Right ventricle myocardium inferior (tissue), 1 donor: Measurements from ENCODE around the gene PAK5. TPM values are rescaled to one million over a fixed set of nuclear protein-coding genes. Genes with fewer than 3 reads are reported as not detected.
"Not testable (repeated sequence)": the region's sequence is repeated elsewhere in the genome, so short reads cannot be mapped to it uniquely, and the experiment has no call there.

Source experiments
- ATAC-seq: fragments of 200-7000 bp; cut with Tn5 transposase; one replicate; pipeline ENCODE4 v1.9.1; 2020; ENCODE audit warnings: mild to moderate bottlenecking, moderate library complexity
- DNase-seq: peaks from one replicate; pipeline ENCODE4 v3.0.0; 2021; ENCODE audit errors: missing footprints
- intact Hi-C: fragments of 100-400 bp; cut with DNase I; formaldehyde crosslinking; loops from one replicate; pipeline ENCODE4 v1.11.0; 2022
- total RNA-seq: library from RNA; stranded (reverse); fragmentation: NEBNext Ultra II Directional; extraction: Animal tissue kit (Norgen Biotek cat#: 25700); gene quantifications from one replicate; pipeline ENCODE4 v1.2.1, GENCODE V29; 2021
- donor health status: DM: no; HTN: yes; CAD: no; lungs with severe emphysema.

PAK5 gene
- total RNA-seq, 1 donor from 2014 or later, result not detected

DNA sequence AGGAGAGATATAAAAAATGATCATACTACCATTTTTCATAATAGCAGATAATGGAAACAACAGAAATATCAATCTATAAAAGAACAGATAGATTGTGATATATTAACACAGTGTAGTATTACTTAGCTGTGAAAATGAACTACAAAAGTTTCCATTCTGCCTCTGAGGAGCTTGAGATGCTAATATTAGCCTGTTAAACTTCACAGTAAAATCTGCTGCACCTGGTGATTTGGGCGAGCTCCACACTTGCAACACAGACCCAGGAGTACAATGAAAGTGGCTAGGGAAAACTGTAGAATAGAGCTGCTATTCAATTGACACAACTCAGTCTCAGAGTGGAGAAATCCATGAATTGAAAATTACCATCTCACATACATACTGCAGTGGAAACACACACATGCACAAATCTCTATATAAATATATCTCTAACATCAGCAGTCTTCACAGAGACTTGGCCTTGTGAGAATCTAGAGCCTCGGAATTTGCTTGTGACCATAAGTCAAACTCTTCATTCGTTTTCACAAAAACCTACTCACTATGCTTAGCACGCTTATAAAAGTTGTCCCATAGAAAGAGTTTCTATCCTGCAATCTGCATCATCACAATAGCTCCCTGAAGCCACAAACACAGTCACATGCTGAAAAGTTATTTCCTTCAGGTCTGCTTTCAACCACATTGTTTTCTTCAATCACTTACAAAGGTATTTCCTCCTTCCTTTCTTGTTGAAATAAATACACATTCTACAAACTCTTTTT, 133.0 kb downstream of the PAK5 start:
- intact Hi-C loops, result no loop called here
- ATAC-seq, result no peak
- DNase-seq, result no peak

DNA sequence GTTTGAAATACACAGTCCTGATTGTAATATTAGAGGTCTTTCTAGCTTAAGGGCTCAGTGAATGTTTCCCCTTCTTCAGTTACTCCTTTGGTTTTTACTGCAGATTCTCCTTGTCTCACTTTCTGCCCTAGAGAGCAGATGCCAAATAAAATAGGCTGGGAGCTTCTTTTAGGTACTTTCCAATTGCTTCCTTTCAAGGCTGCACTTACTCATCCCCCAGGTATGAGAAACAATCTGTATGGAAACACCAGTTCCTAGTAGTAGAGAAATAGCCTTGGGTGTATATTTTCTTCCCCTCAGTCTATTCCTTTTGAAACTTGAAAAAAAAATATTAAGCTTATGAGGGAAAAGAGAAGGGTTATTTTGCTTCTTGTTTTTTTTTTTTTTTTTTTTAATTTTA, 139.7 kb downstream of the PAK5 start:
- intact Hi-C loops, result no loop called here

DNA sequence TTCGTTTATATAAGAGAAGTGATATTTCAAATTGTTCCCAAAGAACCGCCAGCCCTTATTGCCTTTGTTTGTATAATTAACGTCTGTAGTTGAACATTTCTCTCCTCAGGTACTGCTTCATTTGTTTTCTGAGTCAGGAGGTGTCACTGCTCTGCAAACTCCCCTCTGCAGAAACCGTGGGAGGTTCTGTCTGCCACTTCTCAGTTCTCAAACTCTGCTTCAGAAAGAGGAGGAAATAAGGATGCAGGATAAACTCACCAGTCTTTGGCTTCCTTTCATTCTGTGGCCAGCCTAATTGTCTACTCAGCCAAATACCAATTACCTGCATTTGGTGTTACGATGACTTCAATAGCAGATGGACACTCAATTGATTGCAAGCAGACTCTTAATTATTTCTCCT, 149.8 kb downstream of the PAK5 start:
- intact Hi-C loops, result no loop called here
- DNase-seq (no peak), ATAC-seq (no peak)

More for the DNA sequence above, 139.7 kb downstream of the PAK5 start:
- DNase-seq (no peak), ATAC-seq (no peak)

DNA sequence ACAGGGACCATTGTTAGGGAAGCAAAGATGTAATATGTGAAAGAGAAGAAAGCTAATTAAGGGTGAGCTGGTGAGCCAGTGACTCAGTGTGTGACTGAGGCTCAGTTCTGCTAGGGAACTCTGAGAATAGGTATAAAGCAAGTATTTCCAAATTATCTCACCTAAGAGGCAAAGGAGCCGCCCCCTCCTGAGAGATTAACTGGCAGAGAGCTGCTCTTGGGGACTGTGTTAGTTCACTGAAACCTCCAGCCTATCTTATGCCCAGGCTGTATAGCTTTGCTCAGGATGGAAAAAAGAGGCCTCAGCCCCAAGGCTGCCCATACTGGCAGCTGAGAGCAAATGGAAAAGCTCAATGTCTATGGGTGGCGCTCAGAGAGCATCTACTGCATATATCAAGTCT, 152.0 kb downstream of the PAK5 start:
- intact Hi-C loops, result no loop called here
- DNase-seq (no peak), ATAC-seq (no peak)

DNA sequence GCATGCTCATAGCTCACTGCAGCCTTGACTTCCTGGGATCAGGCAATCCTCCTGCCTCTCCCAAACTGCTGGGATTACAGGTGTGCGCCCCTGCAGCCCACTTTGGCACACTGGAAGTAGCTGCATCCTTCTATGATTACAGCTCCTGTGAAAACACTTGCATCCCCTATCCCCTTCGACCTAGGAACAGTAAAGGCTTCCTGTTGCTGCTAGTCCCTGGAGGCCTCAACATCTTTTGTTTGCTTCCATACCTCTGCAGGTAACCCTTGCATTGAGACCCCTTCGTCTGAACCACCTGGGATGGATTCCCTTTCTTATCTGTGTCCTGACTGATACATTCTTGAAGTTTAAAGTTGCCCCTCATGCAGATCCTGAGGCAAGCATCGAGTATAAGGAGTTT, 152.4 kb downstream of the PAK5 start:
- ATAC-seq (no peak), DNase-seq (no peak)
- intact Hi-C loops, result no loop called here

DNA sequence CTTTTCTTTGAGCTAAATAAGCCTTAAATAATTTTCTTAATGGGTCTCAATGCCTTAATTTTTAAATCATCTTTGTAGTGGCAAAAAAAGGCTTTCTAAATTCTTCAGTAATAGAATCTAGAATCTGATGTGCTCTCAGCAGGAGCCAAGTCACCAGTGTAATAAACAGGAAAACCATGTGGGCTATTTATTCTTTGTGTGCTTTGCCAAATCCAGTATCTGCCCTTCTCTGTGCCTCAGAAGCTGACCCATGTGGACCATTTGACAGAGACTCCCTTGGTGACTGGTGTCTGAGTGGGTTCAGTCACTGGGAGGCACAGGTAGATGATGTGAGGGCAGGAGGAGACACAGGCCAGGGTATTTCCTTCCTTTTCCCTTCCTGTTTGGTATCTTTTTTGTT, 152.9 kb downstream of the PAK5 start:
- no peak for DNase-seq
- intact Hi-C loops, result no loop called here
- ATAC-seq, result no peak

DNA sequence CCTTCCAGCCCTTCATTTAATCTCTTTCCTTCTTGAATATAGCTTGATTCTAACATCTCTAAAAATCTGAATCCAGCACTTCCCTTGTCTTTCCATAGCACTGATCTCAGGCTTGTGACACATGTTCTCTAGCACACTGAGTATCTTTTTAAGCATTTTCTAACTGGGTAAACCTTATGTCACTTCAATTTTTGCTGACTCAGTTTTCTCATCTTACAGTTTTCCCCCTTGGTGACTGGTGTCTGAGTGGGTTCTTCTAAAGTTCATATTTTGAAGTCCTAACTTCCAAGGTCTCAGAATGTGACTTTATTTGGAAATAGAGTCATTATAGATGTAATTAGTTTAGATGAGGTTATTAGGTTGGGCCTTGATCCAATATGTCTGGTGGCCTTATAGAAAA, 153.9 kb downstream of the PAK5 start:
- intact Hi-C loops, result no loop called here
- DNase-seq, result no peak
- no peak for ATAC-seq

DNA sequence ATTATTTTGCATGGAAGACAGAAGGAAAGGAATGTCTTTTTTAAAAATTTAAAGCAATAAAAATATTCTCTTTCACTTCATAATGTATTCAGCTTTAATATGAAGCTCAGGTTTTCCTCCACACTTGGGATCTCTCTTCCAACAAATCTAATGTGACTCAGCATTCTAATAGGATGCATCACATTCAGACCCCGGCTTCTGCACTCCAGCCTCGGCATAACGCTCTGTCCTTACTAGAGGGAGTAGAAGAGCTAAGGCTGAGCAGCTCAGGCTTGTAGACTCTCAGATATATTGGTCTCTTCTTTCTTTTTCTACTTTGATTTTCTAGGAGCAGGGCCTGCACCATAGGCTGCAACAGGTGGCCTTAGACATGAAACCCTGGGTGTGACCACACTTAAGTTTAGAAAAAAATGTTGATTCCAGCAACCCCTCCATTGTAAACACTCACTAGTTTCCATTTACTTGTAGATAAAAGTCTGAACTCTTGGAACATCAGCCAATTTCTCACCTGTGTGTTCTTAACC, 161.7 kb downstream of the PAK5 start:
- intact Hi-C loops, result no loop called here
- ATAC-seq (no peak), DNase-seq (no peak)

DNA sequence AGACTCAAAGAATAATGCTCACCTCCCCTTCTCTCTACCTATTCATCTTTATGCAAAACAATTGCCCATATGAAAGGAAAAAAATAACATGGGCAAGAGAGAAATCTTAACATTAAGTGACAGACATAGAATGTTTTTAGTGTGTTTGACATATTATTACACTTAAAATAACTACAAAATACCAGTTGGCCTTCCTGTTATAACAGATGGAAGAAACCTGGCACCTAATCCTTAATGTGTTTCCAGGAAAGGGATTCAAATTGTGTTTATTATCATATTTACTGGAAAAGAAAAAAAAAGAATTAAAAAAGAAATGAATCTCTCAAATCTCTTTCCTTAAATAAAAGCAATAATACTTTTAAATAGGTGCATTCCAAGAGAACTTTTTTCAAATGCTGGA, 165.9 kb downstream of the PAK5 start:
- DNase-seq (no peak), ATAC-seq (no peak)
- intact Hi-C loops, result no loop called here

DNA sequence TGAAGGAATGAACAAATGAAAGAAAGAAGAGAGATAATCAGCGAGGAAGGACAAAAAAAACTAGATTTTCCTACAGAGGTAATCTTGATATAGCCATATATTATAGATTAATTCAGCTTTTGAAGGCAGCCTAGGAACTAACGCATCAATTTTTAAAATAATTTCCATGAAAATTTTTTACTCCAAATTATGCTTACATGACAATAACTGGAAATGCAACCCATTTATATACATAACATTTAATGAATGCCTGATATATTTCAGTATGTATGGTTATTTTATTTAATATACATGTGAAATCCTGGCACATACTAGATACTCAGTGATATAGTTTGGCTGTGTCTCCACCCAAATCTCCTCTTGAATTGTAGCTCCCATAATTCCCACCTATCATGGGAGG, 166.8 kb downstream of the PAK5 start:
- DNase-seq (no peak), ATAC-seq (no peak)
- intact Hi-C loops, result no loop called here

DNA sequence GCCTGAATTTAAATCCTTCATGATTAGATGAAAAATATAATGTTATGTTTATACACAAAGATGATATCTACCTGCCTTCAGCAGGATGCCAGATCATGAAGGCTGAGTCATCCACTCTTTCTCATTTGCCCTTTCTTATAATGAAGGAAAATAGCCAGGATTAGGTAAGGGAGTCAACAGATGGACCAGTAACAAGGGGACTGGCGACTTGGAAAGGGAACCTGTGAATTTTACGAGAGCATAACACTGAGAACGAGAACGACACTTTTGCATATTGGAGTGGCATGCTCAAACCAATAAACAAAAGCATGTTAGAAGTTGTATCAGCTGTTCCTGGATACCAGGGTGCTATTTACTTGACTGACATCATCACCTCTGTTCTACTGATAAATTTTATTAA, 170.5 kb downstream of the PAK5 start:
- DNase-seq, result no peak
- no peak for ATAC-seq
- intact Hi-C loops, result no loop called here

DNA sequence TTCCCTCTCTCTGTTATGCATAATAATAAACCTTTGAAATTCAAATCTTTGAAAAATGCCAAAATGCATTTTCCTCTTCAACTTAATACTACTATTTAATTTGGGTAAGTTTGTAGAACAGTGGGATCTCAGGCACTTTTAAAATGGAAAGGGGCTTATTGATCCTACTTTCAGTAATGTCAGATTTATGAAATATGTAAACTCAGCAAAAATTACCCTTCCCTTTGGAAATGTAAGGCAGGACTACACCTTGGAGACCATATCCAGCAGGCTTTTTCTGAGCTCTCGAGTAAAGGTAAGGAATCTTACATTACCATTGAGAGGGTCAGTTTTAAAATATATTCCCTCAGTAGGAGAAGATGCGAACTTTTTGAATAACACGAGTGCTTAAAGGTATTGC, 175.5 kb downstream of the PAK5 start:
- ATAC-seq, result no peak
- DNase-seq, result no peak
- intact Hi-C loops, result no loop called here

DNA sequence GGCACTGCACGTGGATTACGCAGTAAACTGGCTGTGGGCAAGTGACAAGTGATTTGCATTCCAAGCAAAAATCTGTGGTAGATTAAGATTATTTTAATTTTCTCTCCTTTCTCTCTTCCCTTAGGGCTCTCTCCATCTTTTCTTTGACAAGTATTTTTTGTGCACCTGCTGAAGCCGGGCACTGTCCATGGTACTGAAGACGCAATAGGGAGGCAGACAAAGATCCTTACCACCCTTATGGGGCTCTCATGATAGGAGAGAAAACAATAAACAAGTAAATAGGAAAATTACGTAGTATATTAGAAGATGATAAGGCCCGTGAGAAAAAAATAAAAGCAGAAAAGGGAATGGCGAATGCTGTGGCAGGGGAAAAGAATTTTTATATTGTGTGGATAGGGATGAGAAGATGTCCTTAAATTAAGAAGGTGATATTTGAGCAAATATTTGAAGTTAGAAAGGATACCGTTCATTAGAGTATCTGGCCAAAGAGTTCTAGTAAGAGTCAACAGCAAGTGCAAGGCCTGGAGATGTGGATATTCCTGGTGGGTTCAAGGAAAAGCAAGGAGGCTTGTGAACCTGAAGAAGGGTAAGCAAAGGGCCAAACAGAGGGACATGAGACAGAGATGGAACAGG, 178.5 kb downstream of the PAK5 start:
- intact Hi-C loops, result no loop called here
- DNase-seq, result no peak
- ATAC-seq, result no peak

DNA sequence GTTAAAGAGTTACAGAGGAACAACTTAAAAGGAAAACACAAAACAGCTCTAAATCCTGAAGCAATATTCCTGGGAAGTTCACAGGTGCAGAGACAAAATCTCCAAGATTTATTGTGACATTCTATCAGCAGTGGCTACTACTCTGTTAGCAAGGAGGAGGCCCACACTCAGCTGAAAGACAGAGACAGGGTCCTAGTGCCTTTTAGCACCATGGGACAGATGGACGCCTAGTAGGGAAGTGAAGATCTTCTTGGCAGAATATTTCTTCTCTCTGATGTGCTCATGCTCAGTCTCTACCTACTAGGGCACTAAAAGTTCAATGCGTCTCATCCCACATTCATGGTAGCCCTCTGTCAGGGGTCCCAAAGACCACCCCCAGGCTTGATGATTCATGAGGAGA, 191.1 kb downstream of the PAK5 start:
- intact Hi-C loops, result no loop called here
- no peak for ATAC-seq
- DNase-seq, result no peak

DNA sequence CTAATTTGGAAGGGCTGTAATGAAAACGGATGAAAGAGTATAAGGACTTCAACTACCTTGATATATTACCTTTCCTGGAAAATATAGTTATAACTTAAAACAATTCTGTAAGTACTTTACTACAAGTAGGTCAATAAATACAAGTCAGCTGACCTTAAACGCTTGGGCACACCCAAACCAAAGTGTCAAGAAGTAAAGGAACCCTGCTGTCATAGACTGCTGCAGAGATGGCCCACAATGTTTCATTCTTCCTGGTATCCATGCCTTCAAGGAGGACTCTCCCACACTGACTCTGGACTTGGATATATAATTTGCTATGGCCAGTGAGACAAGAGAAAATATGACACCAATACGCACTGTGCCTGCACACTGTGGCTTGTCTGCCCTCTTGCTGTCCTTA, 192.5 kb downstream of the PAK5 start:
- DNase-seq (no peak), ATAC-seq (no peak)
- intact Hi-C loops, result no loop called here

DNA sequence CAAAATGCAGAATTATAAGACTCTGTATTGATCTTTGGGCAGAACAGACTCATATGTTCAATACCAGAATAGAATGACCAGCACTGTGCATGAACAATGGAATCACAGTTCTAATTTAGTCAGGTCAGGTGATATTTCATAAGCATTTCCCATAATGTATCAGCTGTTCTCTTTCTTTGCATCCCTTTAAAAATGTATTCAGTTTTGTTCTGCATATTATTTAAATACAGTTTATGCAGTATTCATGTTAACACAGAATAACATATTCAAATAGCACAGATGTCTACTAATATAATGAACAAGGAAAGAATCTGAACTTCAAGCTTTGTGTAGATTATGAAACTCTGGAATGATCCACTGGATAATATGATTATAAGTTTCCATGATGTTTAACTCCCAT, 196.0 kb downstream of the PAK5 start:
- intact Hi-C loops, result no loop called here
- ATAC-seq, result no peak
- no peak for DNase-seq

DNA sequence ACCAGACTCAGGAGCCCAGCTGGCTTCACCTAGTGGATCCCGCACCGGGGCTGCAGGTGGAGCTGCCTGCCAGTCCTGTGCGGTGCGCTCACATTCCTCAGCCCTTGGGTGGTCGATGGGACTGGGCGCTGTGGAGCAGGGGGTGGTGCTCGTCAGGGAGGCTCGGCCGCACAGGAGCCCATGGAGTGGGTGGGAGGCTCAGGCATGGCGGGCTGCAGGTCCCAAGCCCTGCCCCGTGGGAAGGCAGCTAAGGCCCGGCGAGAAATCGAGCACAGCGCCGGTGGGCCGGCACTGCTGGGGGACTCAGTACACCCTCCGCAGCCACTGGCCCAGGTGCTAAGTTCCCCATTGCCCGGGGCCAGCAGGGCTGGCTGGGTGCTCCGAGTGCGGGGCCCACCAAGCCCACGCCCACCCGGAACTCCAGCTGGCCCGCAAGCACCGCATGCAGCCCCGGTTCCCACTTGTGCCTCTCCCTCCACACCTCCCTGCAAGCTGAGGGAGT, 197.3 kb downstream of the PAK5 start:
- not testable (repeated sequence) for ATAC-seq

DNA sequence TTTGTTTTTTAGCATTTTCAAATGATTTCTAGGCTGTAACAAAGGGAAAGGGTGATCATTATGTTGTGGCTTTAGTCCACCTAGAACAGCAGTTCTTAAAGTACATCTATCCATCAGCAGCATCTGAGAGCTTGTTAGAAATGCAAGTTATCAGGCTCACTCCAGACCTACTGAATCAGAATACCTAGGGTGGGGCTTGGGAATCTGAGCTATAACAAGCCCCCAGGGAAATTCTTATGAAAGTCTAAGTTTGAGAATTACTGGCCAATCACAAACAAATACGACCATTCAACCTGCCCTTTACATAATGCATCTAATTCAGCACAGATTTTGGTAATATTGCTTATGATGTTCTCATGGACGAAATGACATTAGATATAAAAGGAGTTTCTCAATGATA, 201.0 kb downstream of the PAK5 start:
- intact Hi-C loops, result no loop called here
- DNase-seq, result no peak
- ATAC-seq, result no peak

More for the DNA sequence above, 197.3 kb downstream of the PAK5 start:
- intact Hi-C loops, DNase-seq: not testable (repeated sequence)

DNA sequence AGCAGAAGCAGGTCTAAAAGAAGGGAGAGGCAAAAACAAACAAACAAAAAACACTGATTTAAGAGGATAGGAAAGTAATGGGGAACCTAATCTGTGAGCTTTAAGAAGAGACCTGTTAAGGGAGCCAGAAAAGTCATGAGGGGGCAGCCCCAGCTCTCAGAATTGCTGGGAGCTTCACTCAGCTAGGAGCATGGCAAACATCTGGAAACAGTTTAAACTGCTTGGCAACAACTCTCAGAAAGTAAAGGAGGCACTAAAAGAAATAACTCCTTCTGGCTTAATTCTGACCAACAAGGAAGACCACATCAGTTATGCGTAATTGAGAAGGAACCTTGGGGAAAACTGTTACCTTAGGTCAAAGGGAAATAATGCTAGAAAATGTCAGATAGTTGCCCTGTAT, 203.1 kb downstream of the PAK5 start:
- intact Hi-C loops, result no loop called here
- DNase-seq (no peak), ATAC-seq (no peak)

DNA sequence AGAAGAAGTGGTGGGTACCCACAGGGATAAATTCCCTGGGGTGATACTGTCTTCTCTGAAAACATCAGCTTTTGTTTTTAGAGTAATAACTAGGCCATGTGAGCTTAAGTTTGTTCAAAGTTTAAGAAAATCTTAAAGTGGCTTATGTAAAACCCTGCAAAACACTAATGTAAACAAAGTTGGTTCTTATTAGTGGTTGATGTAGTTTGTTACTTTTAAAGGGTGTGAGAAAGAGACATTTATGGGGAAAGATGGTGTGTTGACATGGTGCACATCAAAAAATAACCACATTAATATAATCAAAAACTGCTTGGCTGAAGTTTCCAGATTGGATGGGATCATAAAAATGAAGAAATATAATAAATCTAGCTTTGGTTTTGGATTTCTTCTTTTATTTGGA, 204.5 kb downstream of the PAK5 start:
- intact Hi-C loops, result no loop called here
- no peak for ATAC-seq

More for the DNA sequence above, 204.5 kb downstream of the PAK5 start:
- no peak for DNase-seq
